OCI-LY3 (cell line): ENCODE measurements around the gene RPRML.

Experiments used
- CTCF ChIP-seq: fragments of 200-600, 300-600 bp; sonication (generic); IDR thresholded peaks from 2 replicates; pipeline ENCODE4 v1.5.1; 2014; ENCODE audit warnings: antibody characterized with exemption, low read length, low read depth
- EZH2phosphoT487 ChIP-seq: fragments of 200-600 bp; shearing (Covaris generic); IDR thresholded peaks from 2 replicates; pipeline ENCODE4 v1.6.1; 2018; ENCODE audit warnings: antibody characterized with exemption, mixed run types, low read depth

GRCh38 chr17:46943218-46943500 lies 35.9 kb downstream of the RPRML start:
- TF ChIP-seq CTCF = no peak
- no peak for TF ChIP-seq EZH2phosphoT487
